IgD-negative memory B cell (primary cell): ENCODE measurements around the gene KCNJ18. TPM values are rescaled to one million over a fixed set of nuclear protein-coding genes. Genes with fewer than 3 reads are reported as not detected.
A peak's percentile ranks its signal among the peaks of the same experiment; 100 is the strongest.
"Not testable (repeated sequence)": the region's sequence is repeated elsewhere in the genome, so short reads cannot be mapped to it uniquely, and the experiment has no call there.

Experiments used
- H3K27ac Mint-ChIP-seq, 3 donors: one replicate each; pipeline ENCODE4 v1.8.0; 2020 to 2022; ENCODE audit warnings: mild to moderate bottlenecking in 3 of 3, mixed read lengths in 3 of 3, moderate library complexity in 1 of 3
- H3K27me3 Mint-ChIP-seq: one replicate; pipeline ENCODE4 v1.8.0; 2021; ENCODE audit warnings: mixed read lengths
- H3K36me3 Mint-ChIP-seq: one replicate; pipeline ENCODE4 v1.8.0; 2020; ENCODE audit warnings: mild to moderate bottlenecking, mixed read lengths
- H3K4me1 Mint-ChIP-seq, 3 donors: one replicate each; pipeline ENCODE4 v1.8.0; 2020 to 2022; ENCODE audit warnings: mixed read lengths in 3 of 3, mild to moderate bottlenecking in 1 of 3
- H3K4me3 Mint-ChIP-seq, 4 donors: one replicate each; pipeline ENCODE4 v1.8.0; 2020 to 2022; ENCODE audit warnings: mild to moderate bottlenecking in 4 of 4, mixed read lengths in 4 of 4, moderate library complexity in 3 of 4
- H3K9me3 Mint-ChIP-seq, 3 donors: one replicate each; pipeline ENCODE4 v1.8.0; 2020 to 2021; ENCODE audit warnings: mixed read lengths in 3 of 3, mild to moderate bottlenecking in 1 of 3
- polyA plus RNA-seq: library from polyadenylated mRNA; unstranded; fragments of 300-500 nt; fragmentation: Illumina TruSeq; gene quantifications from one replicate; pipeline ENCODE4 v1.2.3, GENCODE V29; 2021

Gene KCNJ18
- polyA plus RNA-seq, 1 donor from 2014 or later: not detected

- H3K36me3 Mint-ChIP-seq, H3K27me3 Mint-ChIP-seq, H3K9me3 Mint-ChIP-seq, H3K4me1 Mint-ChIP-seq, H3K4me3 Mint-ChIP-seq, H3K27ac Mint-ChIP-seq: not testable (repeated sequence)
Measured at GRCh38 chr17:21719511-21720226, 27.3 kb downstream of the KCNJ18 start.

DNA sequence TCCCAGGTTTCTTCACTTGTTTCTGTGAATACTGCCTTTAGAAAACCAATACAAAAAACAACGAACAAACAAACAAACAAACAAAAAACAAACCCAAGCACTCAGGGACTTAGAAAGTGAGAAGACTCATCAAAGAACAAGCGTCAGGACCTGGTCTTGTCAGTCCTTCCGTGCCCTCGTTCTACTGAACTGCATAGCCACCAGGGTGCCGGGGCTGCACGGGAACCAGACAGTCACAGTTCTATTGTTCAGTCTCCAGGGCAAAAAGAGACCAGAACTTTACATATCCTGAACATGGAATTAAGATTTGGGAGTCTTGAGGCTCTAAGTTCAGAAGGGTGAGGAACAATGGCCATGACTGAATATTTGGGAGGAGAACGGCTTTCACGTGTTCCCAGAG is 28.2 kb downstream of the KCNJ18 start:
- not testable (repeated sequence) for H3K4me1 Mint-ChIP-seq, H3K36me3 Mint-ChIP-seq, H3K27me3 Mint-ChIP-seq, H3K4me3 Mint-ChIP-seq, H3K9me3 Mint-ChIP-seq, H3K27ac Mint-ChIP-seq

- H3K4me3 Mint-ChIP-seq, H3K36me3 Mint-ChIP-seq, H3K4me1 Mint-ChIP-seq, H3K9me3 Mint-ChIP-seq, H3K27me3 Mint-ChIP-seq, H3K27ac Mint-ChIP-seq: not testable (repeated sequence)
Measured at GRCh38 chr17:21722268-21722667, 29.9 kb downstream of the KCNJ18 start.

DNA sequence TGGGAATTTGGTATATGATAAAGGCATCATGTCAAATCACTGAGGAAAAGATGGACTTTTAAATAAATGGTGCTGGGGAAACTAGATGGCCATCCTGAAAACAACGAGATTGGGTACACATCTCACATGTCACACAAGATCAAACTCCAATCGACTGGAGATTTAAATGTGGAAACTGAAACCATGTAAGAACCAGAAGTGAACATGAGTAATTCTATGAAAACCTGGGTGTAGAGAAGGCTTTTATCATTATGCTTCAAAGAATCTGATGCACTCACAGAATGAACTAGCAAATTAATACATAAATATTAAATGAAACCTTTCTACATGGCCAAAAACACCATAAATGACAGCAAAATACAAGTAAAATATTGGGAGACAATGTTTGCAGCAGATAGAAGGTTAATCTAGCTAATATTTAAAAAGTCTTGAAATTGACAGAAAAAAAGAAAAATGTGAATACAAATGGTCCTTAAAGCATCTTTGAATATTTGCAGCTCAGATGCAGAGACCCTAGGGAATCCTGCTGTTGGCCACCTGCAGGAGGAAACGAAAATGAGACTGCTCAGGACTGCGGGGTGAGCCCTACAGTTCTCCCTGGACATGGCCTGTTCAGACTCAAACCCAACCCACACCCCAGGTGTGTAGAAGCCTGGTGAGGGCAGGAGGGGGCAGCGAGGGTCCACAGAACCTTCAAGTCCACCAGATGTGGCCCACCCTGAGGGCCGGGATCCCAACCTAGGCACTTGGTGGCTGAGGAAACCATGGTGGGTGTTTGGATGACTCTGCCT is 32.1 kb downstream of the KCNJ18 start:
- H3K27ac Mint-ChIP-seq, H3K4me1 Mint-ChIP-seq, H3K27me3 Mint-ChIP-seq, H3K36me3 Mint-ChIP-seq, H3K9me3 Mint-ChIP-seq: not testable (repeated sequence)
- H3K4me3 Mint-ChIP-seq: peak overlapping the region in 1 of 4 donors; percentile 27

- not testable (repeated sequence) for H3K27ac Mint-ChIP-seq, H3K27me3 Mint-ChIP-seq, H3K36me3 Mint-ChIP-seq, H3K4me1 Mint-ChIP-seq
- Mint-ChIP-seq H3K9me3 (peaks cover 0 to 11% (median 5%) of the 10 kb centered on the region in 3 donors), H3K4me3 (peak overlapping the region in 1 of 4 donors; percentile 32)
Measured at GRCh38 chr17:21731076-21731475, 38.8 kb downstream of the KCNJ18 start.

GRCh38 chr17:21733931-21734330 is 41.6 kb downstream of the KCNJ18 start:
- not testable (repeated sequence) for H3K27me3 Mint-ChIP-seq, H3K36me3 Mint-ChIP-seq, H3K4me3 Mint-ChIP-seq, H3K4me1 Mint-ChIP-seq, H3K9me3 Mint-ChIP-seq, H3K27ac Mint-ChIP-seq

DNA sequence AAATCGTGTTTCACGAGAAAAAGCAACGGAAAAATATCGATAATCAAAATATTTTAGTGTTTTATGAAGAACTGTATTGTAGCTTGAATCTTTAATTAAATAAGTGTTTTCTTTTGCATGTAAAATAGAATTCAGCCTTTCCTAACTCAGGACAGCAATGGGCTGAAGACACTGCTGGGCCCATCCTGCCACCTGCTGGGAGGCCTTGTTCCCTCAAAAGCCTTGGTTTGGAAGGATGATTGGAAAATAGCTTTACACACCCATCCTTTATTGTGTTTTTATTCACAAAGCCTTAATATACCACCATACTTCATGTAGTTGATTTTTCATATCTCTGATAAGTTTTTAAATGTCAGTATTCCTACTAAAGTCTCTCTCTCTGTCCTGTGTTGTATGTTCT is 43.5 kb downstream of the KCNJ18 start:
- not testable (repeated sequence) for H3K4me1 Mint-ChIP-seq, H3K4me3 Mint-ChIP-seq, H3K9me3 Mint-ChIP-seq, H3K27me3 Mint-ChIP-seq, H3K36me3 Mint-ChIP-seq, H3K27ac Mint-ChIP-seq

DNA sequence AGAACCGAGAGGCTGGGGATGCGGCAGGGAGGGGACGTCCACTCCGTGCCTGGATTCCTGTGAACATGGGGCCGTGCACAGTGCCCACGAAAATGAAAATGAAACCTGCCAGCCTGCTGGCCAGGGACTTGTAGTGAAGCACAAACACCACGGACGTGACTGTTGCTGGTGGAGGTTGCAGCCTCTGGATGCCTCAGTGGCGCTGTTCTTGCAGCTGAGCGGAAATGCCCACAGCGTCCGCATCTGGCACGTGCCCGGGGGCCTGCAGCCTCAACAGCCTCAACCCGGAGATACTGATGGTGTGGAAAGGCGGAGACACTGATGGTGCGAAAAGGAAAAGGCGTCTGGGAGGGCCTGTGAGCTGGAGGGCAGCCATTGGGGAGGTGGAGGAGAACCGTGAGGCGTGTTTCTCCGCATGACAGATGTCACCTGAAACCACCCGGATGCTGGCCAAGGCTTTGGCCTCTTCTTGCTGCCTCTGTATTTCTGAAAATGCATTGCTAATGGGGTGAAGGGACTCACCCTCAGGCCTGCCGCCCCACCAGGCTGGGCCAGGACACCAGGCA is 44.8 kb downstream of the KCNJ18 start:
- H3K4me3 Mint-ChIP-seq, H3K9me3 Mint-ChIP-seq, H3K27ac Mint-ChIP-seq, H3K36me3 Mint-ChIP-seq, H3K4me1 Mint-ChIP-seq, H3K27me3 Mint-ChIP-seq: not testable (repeated sequence)

- not testable (repeated sequence) for H3K27me3 Mint-ChIP-seq, H3K36me3 Mint-ChIP-seq, H3K9me3 Mint-ChIP-seq, H3K27ac Mint-ChIP-seq, H3K4me1 Mint-ChIP-seq, H3K4me3 Mint-ChIP-seq
Measured at GRCh38 chr17:21738241-21738640, 45.9 kb downstream of the KCNJ18 start.

DNA sequence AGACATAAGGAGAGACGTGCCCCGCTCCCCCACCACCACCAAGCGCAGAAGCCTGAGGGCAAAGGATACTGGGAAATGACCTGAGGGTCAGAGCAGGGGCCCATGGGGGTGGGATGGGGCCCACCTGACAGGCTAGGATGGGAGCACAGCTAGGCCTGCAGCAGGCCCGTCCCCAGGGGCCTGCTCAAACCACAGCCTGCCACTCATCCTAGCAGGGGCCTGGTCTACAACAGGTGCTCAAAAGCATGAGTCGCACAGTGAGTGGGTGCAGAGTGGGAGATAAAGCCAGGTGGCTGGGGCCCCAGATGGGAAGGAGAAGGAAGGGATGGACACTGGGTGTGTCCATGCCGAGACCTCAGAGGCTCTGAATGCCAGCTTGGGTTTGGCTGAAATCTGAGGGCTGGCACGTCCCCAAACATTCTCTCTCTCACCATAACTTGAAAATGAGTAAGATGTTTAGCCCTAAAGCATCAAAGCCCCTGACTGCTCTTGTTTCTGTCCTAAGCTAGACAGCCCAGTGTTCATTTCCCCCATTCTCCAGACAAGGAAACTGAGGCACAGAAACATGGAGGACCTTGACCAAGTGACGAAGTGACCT is 46.7 kb downstream of the KCNJ18 start:
- H3K4me3 Mint-ChIP-seq, H3K4me1 Mint-ChIP-seq, H3K9me3 Mint-ChIP-seq, H3K36me3 Mint-ChIP-seq, H3K27ac Mint-ChIP-seq, H3K27me3 Mint-ChIP-seq: not testable (repeated sequence)

GRCh38 chr17:21739485-21739884 is 47.2 kb downstream of the KCNJ18 start:
- not testable (repeated sequence) for H3K4me1 Mint-ChIP-seq, H3K36me3 Mint-ChIP-seq, H3K27ac Mint-ChIP-seq, H3K4me3 Mint-ChIP-seq, H3K9me3 Mint-ChIP-seq, H3K27me3 Mint-ChIP-seq

GRCh38 chr17:21740836-21741235 is 48.5 kb downstream of the KCNJ18 start:
- H3K27ac Mint-ChIP-seq, H3K9me3 Mint-ChIP-seq, H3K4me1 Mint-ChIP-seq, H3K4me3 Mint-ChIP-seq, H3K27me3 Mint-ChIP-seq, H3K36me3 Mint-ChIP-seq: not testable (repeated sequence)

GRCh38 chr17:21741520-21741919 is 49.2 kb downstream of the KCNJ18 start:
- H3K27me3 Mint-ChIP-seq, H3K4me1 Mint-ChIP-seq, H3K4me3 Mint-ChIP-seq, H3K27ac Mint-ChIP-seq, H3K9me3 Mint-ChIP-seq, H3K36me3 Mint-ChIP-seq: not testable (repeated sequence)

GRCh38 chr17:21742326-21742725 is 50.0 kb downstream of the KCNJ18 start:
- Mint-ChIP-seq H3K36me3 (peaks cover 2% of the 10 kb centered on the region), H3K4me3 (no peak overlapping the region), H3K4me1 (peaks cover 0 to 2% (median 0%) of the 10 kb centered on the region in 3 donors), H3K27ac (no peak overlapping the region), H3K9me3 (no peaks in the 10 kb centered on the region), H3K27me3 (no peaks in the 10 kb centered on the region)

- H3K4me3 Mint-ChIP-seq, H3K27me3 Mint-ChIP-seq, H3K9me3 Mint-ChIP-seq, H3K4me1 Mint-ChIP-seq, H3K27ac Mint-ChIP-seq, H3K36me3 Mint-ChIP-seq: not testable (repeated sequence)
Measured at GRCh38 chr17:21744151-21744550, 51.8 kb downstream of the KCNJ18 start.

DNA sequence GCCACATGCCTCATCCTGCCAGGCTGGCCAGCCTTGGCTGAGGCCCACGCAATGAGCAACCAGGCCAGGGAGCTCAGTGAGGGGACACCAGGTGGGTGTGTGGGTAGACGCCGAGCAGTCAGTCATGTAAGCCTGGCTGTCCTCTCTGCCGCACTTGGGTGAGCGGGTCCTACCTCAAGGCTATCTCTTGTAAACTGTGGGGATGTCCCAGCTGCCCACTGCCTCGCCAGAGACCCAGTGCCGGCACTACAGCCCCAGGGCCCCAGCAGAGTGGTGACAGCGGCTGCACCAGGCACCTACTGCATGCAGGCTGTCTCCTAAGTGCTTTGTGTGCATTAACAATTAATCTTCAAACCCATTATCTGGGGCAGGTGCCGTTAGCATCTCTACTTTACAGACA is 52.3 kb downstream of the KCNJ18 start:
- H3K27ac Mint-ChIP-seq, H3K9me3 Mint-ChIP-seq, H3K36me3 Mint-ChIP-seq, H3K4me1 Mint-ChIP-seq, H3K4me3 Mint-ChIP-seq, H3K27me3 Mint-ChIP-seq: not testable (repeated sequence)
